Activated CD4-positive, alpha-beta T cell treated with anti-CD3 and anti-CD28 coated beads for 48 hours (primary cell): ENCODE data around the gene BORCS6.
A peak's percentile ranks its signal among the peaks of the same experiment; 100 is the strongest.
"Not testable (repeated sequence)": the region's sequence is repeated elsewhere in the genome, so short reads cannot be mapped to it uniquely, and the experiment has no call there.

Source experiments
- DNase-seq: peaks from one replicate; pipeline ENCODE4 v3.0.0-alpha.2; 2020

BORCS6 gene

GRCh38 chr17:8189711-8190477, at the start of gene BORCS6:
Gene BORCS6, minus strand, starts transcription at chr17:8190180. Its CDS starts 40 bp downstream, at chr17:8190140.
- peak; percentile 96 for DNase-seq

DNA sequence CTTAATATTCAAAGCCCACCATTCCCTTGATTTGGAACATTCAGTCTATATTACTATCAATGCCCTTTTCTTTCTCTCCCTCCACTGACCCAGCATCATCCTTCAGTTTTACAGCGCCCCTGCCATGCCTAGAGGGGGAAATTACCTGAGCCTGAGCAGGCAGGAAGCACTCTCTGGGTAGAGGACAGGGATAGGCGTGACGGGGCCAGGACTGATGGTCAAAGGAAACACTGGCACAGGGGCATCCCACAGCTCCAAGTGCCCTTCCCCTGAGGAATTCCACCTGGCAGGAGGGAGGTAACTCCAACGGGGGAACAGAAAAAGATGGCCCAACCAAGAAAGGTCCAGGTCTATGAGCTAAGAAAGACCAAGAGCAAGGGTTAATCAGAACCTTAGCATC, 47.9 kb upstream of the BORCS6 start:
- DNase-seq: no peak

- no peak for DNase-seq
These were observed 47.2 kb upstream of the BORCS6 start for GRCh38 chr17:8237175-8237574.

DNA sequence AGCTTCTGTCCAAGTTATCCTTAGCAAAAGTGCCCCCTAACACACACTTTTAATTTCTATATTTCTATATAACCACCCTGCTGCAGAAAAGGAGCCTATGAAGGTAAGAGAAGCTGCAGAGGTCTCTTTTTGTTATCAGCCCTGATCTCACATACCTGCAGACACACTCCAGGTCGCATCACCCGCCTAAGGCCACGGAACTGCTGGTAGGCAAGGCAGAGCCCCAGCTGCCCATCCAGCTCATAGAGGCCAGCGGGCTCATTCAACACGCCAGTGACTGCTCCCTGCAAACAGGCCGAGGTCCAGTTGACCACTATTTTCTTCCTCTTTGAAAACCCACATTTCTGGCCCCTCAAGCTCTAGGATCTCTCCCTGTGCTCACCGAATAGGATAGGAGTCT, 45.7 kb upstream of the BORCS6 start:
- no peak for DNase-seq

GRCh38 chr17:8234361-8235270, 44.6 kb upstream of the BORCS6 start:
- no peak for DNase-seq

GRCh38 chr17:8231701-8232100, 41.7 kb upstream of the BORCS6 start:
- DNase-seq: no peak

- DNase-seq: no peak
These were observed 37.2 kb upstream of the BORCS6 start for GRCh38 chr17:8227238-8227581.

GRCh38 chr17:8226536-8227237, 36.7 kb upstream of the BORCS6 start:
- DNase-seq: peak; percentile 79

DNA sequence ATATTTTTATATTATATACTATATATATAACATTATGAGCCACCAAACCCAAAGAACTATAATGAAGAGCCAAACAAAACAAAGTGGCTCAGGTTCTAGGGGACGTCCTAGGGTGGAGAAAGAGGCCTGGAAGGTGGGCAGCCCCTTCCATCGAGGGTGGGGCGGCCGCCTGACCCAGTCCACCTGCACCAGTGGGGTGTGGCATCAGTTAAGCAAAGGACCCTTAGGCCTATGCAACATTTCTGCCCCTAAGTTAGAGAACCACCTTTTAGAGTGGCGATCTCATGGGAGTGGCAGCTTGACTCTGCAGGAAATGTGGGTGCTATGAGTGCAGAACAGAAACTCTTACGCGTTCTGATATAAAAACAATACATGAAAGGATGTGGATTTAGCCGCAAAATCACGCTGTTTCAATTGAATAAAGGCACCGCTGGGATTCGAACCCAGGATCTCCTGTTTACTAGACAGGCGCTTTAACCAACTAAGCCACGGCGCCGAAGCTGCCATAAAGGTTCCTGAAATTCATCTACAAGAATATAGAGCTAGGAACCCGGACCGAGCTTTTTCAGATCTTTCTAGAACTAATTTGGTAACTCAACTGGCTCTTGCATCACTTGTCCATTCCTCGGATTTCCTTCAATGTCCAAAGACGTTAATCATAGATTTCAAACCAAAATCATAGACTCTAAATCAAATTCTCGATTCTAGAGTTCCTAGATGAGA, 36.0 kb upstream of the BORCS6 start:
- peak; percentile 91 for DNase-seq

GRCh38 chr17:8224891-8225812, 35.2 kb upstream of the BORCS6 start:
- DNase-seq: no peak

- peak; percentile 71 for DNase-seq
These were observed 33.6 kb upstream of the BORCS6 start for GRCh38 chr17:8223356-8224126.

- DNase-seq: peak; percentile 95
These were observed 32.8 kb upstream of the BORCS6 start for GRCh38 chr17:8222630-8223355.

DNA sequence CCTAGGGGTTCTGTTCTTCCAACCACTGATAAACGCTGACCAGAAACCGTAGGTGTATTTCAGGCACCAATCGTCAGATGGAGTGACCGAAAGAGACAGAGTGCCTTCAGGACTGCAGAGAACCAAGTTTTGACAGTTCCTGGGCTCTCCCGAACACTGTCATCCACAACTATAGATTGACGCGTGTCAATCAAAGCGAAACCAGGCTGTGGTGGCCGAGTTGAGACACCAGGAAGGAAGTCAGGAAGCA, 32.3 kb upstream of the BORCS6 start:
- DNase-seq: no peak

- DNase-seq: peak; percentile 92
These were observed 31.8 kb upstream of the BORCS6 start for GRCh38 chr17:8221663-8222379.

GRCh38 chr17:8220783-8221662, 31.0 kb upstream of the BORCS6 start:
- peak; percentile 96 for DNase-seq

- not testable (repeated sequence) for DNase-seq
These were observed 24.0 kb upstream of the BORCS6 start for GRCh38 chr17:8214000-8214399.

GRCh38 chr17:8212312-8213180, 22.6 kb upstream of the BORCS6 start:
- no peak for DNase-seq
